Stimulated activated effector memory CD8-positive, alpha-beta T cell treated with anti-CD3 and anti-CD28 coated beads, Interleukin-12 subunit alpha, Interleukin-12 subunit beta, amount 100 ng/mL, for 72 hours (primary cell): ENCODE measurements around the gene CS.
"Not testable (repeated sequence)": the region's sequence is repeated elsewhere in the genome, so short reads cannot be mapped to it uniquely, and the experiment has no call there.

Experiments
- ATAC-seq: fragments of 150-1000 bp; cut with Tn5 transposase; 2 replicates; pipeline ENCODE4 v1.10.0; 2021
- DNase-seq, 2 donors: peaks; one replicate each; pipeline ENCODE4 v3.0.0; 2021 to 2022; ENCODE audit warnings: low spot score in 2 of 2
- H3K27ac Mint-ChIP-seq: one replicate; pipeline ENCODE4 v1.8.0; 2022; ENCODE audit warnings: mild to moderate bottlenecking, mixed read lengths
- H3K36me3 Mint-ChIP-seq: one replicate; pipeline ENCODE4 v1.8.0; 2022; ENCODE audit warnings: mild to moderate bottlenecking, mixed read lengths
- H3K4me1 Mint-ChIP-seq: one replicate; pipeline ENCODE4 v1.8.0; 2022; ENCODE audit warnings: mixed read lengths
- H3K4me3 Mint-ChIP-seq: one replicate; pipeline ENCODE4 v1.8.0; 2022; ENCODE audit warnings: mild to moderate bottlenecking, mixed read lengths
- H3K9me3 Mint-ChIP-seq: one replicate; pipeline ENCODE4 v1.8.0; 2022; ENCODE audit warnings: mixed read lengths

CS gene

DNA sequence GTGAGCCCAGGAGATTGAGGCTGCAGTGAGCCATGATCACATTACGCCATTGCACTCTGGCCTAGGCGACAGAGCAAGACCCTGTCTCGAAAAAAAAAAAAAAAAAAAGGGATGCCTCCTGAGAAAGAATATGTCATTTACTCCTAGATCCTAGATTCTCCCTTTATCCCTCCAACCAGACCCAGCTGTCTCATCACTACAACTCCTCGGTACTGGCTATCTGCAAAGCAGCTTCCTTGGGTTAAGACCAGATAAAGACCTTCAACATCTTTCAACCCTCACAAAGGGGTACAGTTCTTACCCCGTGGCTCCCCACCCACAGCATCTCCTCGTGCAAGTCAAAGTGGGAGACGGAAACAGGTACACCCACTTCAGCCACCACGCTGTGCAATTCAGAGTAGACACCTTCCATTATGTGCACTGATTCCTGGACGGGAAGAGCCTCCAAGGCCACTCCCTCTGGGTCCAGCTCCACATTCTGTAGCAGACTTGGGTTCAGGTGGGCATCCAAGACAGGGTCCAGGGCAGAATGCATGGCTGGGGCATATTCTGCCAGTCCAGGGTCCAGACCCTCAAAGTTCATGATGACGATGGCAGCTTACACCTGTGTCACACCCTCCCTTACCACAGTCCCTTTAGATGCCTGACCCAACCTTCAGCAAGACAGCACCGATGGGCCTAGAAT lies 32.5 kb upstream of the CS start:
- Mint-ChIP-seq H3K4me1 (peaks cover 34% of the 10 kb centered on the region), H3K9me3 (no peaks in the 10 kb centered on the region), H3K4me3 (peak overlapping the region; percentile 88), H3K36me3 (peaks cover 23% of the 10 kb centered on the region), H3K27ac (peak overlapping the region; percentile 99)
- DNase-seq (peak in 1 of 2 donors; percentile 53), ATAC-seq (no peak)

DNA sequence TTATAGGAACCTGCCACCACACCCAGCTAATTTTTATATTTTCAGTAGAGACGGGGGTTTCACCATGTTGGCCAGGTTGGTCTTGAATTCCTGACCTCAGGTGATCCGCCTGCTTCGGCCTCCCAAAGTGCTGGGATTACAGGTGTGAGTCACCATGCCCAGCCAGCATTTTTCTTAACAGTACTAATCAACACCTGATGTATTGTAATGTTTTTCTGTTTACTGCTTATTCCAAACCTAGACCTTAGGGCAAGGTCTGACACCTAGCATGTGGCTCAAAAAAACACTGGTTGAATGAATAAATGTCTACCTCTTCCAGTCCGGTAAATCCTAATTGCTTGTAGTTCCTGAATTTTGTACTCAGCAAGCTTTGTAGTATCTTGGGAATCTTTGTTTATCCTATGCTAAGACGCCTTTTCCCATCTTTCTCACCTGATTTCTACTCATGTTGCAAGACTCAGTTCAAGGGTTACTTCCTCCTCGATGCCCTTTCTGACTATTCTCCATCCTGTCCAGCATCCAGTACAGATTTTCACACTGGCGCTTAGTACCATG lies 30.9 kb upstream of the CS start:
- H3K4me1 Mint-ChIP-seq: peaks cover 24% of the 10 kb centered on the region
- DNase-seq (no peak), ATAC-seq (no peak)
- H3K9me3 Mint-ChIP-seq: no peaks in the 10 kb centered on the region
- peaks cover 39% of the 10 kb centered on the region for H3K36me3 Mint-ChIP-seq
- no peak overlapping the region for H3K4me3 Mint-ChIP-seq
- H3K27ac Mint-ChIP-seq: no peak overlapping the region

DNA sequence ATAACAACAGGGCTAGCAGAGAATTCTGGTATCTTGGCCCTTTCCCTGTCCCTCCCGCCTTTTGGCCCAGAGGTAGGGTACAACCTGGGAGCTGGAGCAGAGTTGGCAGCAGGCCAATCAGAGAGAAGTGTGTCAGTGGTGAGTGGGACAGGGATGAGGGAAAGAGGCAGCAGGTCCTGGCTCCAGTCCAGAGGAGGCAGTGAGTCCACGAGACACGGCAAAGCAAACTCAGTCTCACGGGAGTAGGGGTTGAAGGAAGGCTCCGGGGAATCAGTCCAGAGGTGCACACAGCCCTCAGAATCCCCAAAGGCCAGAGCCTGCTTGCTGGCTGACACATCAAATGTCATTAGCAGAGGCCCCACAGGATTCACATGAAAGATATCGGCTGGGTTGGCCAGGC lies 26.4 kb upstream of the CS start:
- ATAC-seq (no peak), DNase-seq (no peak)
- Mint-ChIP-seq H3K9me3 (no peaks in the 10 kb centered on the region), H3K27ac (peak overlapping the region; percentile 73), H3K36me3 (peaks cover 43% of the 10 kb centered on the region), H3K4me3 (no peak overlapping the region), H3K4me1 (peaks cover 5% of the 10 kb centered on the region)

DNA sequence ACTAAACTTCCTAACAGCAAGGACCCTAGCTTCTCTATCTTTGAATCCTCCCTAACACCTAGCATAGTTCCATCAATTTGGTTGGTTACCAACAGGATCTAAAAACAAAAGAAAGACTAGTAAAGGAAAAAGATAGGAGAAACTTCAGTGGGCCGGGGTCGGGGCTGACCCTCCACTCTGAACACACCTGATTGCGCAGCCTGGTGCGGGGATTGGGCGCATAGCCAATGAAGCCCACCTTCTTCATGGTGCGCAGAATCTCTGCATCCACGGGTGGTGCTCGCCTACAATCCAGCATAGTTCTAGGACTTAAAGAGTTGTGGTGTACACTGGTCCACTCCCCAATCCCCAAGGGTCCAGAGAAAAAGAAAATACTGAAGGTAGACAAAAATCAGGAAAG lies 26.0 kb upstream of the CS start:
- Mint-ChIP-seq H3K4me3 (no peak overlapping the region), H3K9me3 (no peaks in the 10 kb centered on the region), H3K4me1 (peaks cover under 1% of the 10 kb centered on the region), H3K36me3 (peaks cover 48% of the 10 kb centered on the region), H3K27ac (peak overlapping the region; percentile 73)
- ATAC-seq (no peak), DNase-seq (no peak)

DNA sequence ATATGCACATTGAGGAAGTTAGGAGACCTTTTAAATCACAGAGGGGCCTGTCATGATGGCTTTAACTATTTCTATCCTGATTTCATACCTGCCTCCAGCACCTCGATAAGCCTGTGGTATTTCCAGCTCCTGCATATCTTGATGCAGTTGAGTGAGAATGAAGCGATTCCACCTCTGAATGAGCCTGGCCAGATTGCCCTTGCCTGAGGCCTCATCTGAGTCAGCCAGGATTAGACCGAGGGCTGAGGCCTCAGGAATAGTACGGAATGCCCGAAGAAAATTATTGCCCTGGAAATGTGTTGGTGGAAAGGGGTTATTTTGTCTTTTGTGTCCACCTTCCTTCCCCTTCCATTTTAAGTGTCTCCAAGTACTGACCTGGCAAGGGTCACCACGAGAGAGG lies 24.1 kb upstream of the CS start:
- no peak overlapping the region for H3K27ac Mint-ChIP-seq
- no peak overlapping the region for H3K4me3 Mint-ChIP-seq
- peaks cover 56% of the 10 kb centered on the region for H3K36me3 Mint-ChIP-seq
- no peaks in the 10 kb centered on the region for H3K4me1 Mint-ChIP-seq
- DNase-seq: no peak
- no peak for ATAC-seq
- H3K9me3 Mint-ChIP-seq: no peaks in the 10 kb centered on the region

DNA sequence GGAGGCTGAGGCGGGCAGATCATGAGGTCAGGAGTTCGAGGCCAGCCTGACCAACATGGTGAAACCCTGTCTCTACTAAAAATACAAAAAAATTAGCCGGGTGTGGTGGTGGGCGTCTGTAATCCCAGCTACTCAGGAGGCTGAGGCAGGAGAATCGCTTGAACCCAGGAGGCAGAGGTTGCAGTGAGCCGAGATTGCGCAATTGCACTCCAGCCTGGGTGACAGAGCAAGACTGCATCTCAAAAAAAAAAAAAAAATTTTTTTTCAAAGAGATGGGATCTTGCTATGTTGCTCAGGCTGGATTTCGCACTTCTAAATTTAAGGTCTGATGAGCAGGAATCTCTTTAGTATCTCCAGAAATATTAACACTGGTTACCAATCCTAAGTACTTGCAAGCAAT lies 21.5 kb upstream of the CS start:
- not testable (repeated sequence) for ATAC-seq, H3K27ac Mint-ChIP-seq, DNase-seq, H3K4me3 Mint-ChIP-seq, H3K9me3 Mint-ChIP-seq, H3K4me1 Mint-ChIP-seq
- H3K36me3 Mint-ChIP-seq: peaks cover 41% of the 10 kb centered on the region

DNA sequence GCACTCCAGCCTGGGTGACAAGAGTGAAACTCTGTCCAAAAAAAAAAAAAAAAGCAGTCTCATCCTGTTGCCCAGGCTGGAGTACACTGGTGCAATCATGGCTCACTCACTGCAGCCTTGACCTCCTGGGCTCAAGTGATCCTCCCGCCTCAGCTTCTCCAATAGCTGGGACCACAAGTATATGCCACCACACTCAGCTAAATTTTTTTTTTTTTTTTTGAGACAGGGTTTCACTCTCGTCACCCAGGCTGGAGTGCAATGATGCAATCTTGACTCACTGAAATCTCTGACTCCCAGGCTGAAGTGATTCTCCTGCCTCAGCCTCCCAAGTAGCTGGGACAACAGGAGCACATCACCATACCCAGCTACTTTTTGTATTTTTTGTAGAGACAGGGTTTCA lies 20.9 kb upstream of the CS start:
- H3K4me1 Mint-ChIP-seq: peaks cover under 1% of the 10 kb centered on the region
- peaks cover 37% of the 10 kb centered on the region for H3K36me3 Mint-ChIP-seq
- H3K27ac Mint-ChIP-seq: no peak overlapping the region
- ATAC-seq: peak; percentile 29
- no peak overlapping the region for H3K4me3 Mint-ChIP-seq
- no peak for DNase-seq
- no peaks in the 10 kb centered on the region for H3K9me3 Mint-ChIP-seq

DNA sequence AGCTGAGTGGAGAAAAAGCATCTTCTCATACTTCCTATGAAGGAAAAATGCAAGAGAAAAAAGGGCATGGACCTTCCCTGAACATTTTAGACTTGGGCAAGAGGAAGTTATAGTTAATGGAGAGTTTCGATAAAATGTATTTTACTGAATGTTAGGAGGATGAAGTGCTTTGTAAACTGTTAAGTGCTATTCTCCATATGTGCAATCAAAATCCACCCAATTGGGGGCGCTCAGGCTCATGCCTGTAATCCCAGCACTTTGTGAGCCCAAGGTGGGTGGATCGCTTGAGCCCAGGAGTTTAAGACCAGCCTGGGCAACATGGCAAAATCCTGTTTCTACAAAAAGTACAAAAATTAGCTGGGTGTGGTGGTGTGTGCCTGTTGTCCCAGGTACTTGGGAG lies 17.5 kb upstream of the CS start:
- ATAC-seq (no peak), DNase-seq (no peak)
- Mint-ChIP-seq H3K36me3 (peaks cover 59% of the 10 kb centered on the region), H3K9me3 (no peaks in the 10 kb centered on the region), H3K27ac (no peak overlapping the region), H3K4me3 (no peak overlapping the region), H3K4me1 (peaks cover 17% of the 10 kb centered on the region)

DNA sequence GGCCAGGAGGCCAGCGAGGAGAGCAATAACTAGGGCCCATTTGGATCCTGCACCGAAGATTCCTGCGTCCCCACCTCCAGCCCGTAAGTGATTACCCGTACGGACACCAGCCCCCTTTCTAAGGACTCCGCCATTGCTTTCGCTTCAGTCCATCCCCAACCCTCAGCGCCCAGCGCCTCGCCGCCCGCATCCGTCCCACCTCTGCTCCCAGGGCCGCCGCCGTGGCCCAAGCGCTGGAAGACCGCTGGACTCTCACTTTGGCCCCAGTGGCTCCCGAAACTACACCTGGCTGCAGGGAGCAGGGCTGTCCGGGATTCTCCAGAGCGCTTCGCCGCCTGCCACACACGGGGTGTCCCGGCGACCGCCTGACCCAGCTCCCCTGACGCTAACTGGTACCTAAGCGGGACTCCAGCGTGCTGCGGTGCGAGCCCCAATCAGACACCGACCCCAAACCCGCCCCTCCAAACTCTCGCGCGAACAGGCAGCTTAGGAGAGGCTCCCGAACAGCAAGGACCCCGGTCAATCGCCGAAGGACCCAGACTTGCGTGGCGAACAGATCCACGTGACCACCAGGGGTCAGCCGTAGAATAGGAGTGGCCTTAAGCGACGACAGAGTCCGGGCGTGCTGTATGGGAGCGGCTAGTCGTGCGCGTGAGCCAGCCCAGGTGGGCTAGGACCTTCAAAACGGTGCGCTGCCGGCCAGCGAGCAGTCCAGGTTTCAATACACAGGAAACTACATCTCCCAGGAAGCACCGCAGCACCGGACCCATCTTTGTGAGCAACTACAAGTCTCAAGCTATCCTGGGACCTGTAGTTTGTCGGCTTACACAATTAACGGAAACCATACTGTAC lies 15.7 kb upstream of the CS start, which contains the start of gene CNPY2:
CNPY2 (minus strand) TSS at position 367 of the 852 bp plus-strand sequence. CDS start 771 bp downstream, outside the sequence.
- Mint-ChIP-seq H3K27ac (peak within 1 kb of the TSS; percentile 99), H3K4me3 (peak within 1 kb of the TSS; percentile 98), H3K9me3 (no peaks in the 10 kb centered on the region), H3K36me3 (peaks cover 58% of the 10 kb centered on the region), H3K4me1 (peaks cover 17% of the 10 kb centered on the region)
- peak; percentile 78 to 98 for DNase-seq
- peak; percentile 95 for ATAC-seq

DNA sequence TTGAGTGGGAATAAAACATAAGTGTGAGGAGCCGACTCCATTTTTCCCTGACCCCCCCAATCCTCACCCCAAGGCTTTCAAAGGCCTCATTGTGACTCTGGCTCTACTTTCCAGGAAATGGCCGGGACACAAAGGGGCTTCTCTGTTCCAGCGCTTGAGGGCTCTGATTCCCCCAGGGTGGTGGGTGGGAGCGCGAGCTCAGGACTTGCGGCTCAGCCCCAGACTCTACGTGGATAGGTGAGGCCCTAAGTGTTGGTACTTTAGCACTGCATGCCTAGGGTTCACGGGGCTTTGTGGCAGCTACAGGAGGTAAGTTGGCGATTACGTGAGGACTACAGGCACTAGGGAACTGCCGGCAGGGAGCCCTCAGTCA lies 15.1 kb upstream of the CS start:
- peaks cover 17% of the 10 kb centered on the region for H3K4me1 Mint-ChIP-seq
- H3K27ac Mint-ChIP-seq: peak overlapping the region; percentile 99
- H3K4me3 Mint-ChIP-seq: peak overlapping the region; percentile 98
- ATAC-seq (peak; percentile 0), DNase-seq (no peak)
- peaks cover 58% of the 10 kb centered on the region for H3K36me3 Mint-ChIP-seq
- H3K9me3 Mint-ChIP-seq: no peaks in the 10 kb centered on the region

DNA sequence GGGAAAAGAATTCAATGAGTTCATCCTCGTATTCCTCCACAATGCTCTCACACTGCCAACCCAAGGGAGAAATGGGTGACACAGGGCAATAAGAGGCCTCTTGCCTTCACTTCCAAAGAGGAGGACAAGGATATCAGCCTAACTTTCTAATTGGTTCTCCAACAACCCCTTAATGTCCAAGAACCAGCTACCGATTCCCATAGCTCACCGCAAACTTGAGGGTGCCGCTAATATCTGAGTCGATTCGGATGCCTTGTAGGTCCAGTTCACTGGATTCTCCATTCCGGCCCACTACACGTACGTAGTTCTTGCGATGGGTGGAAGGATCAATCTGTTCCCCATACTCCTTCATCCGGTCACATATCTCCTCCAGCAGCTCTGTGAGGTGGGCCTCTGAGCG lies 10.9 kb upstream of the CS start:
- peaks cover 98% of the 10 kb centered on the region for H3K36me3 Mint-ChIP-seq
- peaks cover 16% of the 10 kb centered on the region for H3K4me1 Mint-ChIP-seq
- ATAC-seq (no peak), DNase-seq (no peak)
- peak overlapping the region; percentile 80 for H3K27ac Mint-ChIP-seq
- no peaks in the 10 kb centered on the region for H3K9me3 Mint-ChIP-seq
- H3K4me3 Mint-ChIP-seq: no peak overlapping the region

DNA sequence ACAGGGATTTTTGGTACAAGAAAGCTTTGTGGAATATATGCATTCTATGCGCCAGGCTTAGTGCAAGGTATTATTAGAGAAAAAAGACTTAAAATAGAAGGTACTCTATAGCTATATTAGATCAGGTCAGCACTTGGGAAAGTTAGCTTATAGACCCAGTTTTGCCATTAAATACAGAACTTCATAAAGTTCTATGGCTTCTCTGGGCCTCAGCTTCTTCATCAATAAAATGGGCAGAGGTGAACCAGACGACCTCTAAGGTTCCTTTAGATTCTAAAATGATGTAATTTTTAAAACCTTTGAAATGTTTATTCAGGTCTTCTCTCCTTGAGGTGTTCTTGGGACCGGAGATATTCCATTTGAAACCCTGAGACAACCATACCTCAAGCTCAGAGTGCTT lies 8.6 kb upstream of the CS start:
- no peak overlapping the region for H3K4me3 Mint-ChIP-seq
- no peak for ATAC-seq
- no peak overlapping the region for H3K27ac Mint-ChIP-seq
- no peak for DNase-seq
- H3K4me1 Mint-ChIP-seq: no peaks in the 10 kb centered on the region
- peaks cover 97% of the 10 kb centered on the region for H3K36me3 Mint-ChIP-seq
- no peaks in the 10 kb centered on the region for H3K9me3 Mint-ChIP-seq

DNA sequence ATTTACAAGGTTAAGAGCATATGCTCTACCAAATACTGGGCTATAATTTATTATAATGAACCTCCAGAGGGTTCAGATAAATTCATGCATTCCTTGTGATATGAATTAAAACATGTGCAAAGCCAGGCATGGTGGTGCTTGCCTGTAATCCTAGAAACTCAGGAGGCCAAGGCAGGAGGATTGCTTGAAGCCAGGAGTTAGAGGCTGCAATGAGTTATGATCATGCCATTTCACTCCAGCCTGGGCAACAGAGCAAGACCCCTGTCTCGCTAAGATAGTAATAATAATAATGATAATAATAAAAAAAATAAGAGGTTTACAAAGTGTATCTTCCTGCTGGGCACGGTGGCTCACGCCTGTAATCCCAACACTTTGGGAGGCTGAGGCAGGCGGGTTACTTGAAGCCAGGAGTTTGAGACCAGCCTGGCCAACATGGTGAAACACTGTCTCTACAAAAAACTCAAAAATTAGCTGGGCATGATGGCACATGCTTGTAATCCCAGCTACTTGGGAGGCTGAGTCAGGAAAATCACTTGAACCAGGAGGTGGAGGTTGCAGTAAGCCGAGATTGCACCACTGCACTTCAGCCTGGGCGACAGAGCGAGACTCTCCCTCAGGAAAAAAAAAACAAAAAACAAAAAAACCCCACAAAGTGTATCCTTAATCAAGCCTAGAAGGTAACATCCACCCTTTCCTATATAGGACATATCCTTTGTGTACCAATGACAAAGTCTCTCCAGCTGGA lies 7.3 kb upstream of the CS start:
- DNase-seq: no peak
- Mint-ChIP-seq H3K4me3 (no peak overlapping the region), H3K9me3 (no peaks in the 10 kb centered on the region), H3K36me3 (peaks cover 95% of the 10 kb centered on the region), H3K4me1 (peaks cover under 1% of the 10 kb centered on the region), H3K27ac (no peak overlapping the region)
- no peak for ATAC-seq

DNA sequence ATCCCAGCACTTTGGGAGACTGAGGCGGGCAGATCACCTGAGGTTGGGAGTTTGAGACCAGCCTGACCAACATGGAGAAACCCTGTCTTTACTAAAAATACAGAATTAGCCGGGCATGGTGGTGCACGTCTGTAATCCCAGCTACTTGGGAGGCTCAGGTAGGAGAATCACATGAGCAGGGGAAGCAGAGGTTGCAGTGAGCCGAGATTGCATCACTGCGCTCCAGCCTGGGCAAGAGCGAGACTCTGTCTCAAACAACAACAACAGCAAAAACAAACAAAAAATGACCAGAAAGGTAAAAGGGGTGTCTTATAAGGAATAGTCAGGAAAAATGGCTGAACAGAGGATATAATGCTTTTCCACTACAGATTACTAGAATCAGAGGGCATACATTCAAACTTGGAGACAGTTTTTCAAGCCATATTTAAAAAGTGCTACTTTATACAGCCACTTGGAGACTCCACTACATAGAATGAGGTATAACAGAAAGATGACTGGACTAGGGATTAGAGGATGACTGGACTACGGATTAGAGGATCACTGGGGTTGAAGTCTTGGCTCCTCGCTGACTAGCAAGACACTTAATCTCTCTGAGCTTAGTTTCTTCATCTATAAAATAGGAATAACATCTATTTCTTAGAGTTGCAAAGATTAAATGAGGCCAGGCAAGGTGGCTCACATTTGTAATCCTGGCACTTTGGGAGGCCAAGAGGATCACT lies 4.9 kb upstream of the CS start:
- Mint-ChIP-seq H3K4me1 (peaks cover 20% of the 10 kb centered on the region), H3K4me3 (no peak overlapping the region), H3K9me3 (no peaks in the 10 kb centered on the region), H3K36me3 (peaks cover 79% of the 10 kb centered on the region), H3K27ac (peak overlapping the region; percentile 16)
- DNase-seq (no peak), ATAC-seq (no peak)

DNA sequence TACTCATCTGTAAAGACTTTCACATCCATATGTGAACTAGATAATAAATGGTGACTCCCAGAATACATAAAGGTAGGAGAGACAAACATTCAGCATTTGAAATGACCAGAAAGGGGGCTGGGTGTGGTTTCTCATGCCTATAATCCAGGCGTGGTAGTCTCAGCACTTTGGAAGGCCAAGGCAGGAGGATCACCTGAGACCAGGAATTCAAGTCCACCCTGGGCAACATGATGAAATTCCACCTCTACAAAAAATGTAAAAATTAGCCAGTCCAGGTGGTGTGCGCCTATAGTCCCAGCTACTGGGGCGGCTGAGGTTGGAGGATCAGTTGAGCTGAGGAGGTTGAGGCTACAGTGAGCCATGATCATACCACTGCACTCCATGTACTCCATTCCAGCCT lies 4.1 kb upstream of the CS start:
- Mint-ChIP-seq H3K9me3 (no peaks in the 10 kb centered on the region), H3K27ac (no peak overlapping the region), H3K4me3 (no peak overlapping the region), H3K4me1 (peaks cover 25% of the 10 kb centered on the region), H3K36me3 (peaks cover 77% of the 10 kb centered on the region)
- DNase-seq (no peak), ATAC-seq (no peak)
